Measurements from ENCODE around the gene MC5R. TPM values are rescaled to one million over a fixed set of nuclear protein-coding genes. Genes with fewer than 3 reads are reported as not detected.

The MC5R gene
- total and polyA plus RNA-seq, 3 donors from 2014 or later: 0.31 to 0.74 TPM; not detected in 1

DNA sequence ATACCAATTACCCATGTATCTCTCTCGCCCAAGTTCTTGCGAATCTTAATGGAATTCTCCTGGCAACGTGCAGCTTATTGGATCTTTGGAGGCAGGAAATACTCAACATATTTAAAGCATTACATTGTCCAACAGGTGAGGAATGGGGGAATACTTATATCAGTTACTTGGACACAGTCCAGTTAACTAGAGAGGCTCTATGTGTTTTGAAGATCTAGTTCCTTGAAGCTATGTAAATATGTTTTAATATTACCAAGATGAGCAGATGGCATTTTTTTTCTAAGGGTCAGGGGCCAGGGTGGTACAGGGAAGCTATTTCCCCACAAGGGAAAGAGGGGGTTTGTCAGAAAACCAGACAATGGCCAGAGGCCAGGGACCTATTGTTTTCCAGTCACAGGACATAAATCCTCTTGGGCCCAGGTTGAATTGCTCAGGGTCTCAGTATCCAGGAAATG lies 26.8 kb upstream of the MC5R start:
- no peak overlapping the region for H3K27ac ChIP-seq
- no peak for TF ChIP-seq POLR2A (IDR thresholded peaks at IDR 0.05)
- TF ChIP-seq, protein P1, sequence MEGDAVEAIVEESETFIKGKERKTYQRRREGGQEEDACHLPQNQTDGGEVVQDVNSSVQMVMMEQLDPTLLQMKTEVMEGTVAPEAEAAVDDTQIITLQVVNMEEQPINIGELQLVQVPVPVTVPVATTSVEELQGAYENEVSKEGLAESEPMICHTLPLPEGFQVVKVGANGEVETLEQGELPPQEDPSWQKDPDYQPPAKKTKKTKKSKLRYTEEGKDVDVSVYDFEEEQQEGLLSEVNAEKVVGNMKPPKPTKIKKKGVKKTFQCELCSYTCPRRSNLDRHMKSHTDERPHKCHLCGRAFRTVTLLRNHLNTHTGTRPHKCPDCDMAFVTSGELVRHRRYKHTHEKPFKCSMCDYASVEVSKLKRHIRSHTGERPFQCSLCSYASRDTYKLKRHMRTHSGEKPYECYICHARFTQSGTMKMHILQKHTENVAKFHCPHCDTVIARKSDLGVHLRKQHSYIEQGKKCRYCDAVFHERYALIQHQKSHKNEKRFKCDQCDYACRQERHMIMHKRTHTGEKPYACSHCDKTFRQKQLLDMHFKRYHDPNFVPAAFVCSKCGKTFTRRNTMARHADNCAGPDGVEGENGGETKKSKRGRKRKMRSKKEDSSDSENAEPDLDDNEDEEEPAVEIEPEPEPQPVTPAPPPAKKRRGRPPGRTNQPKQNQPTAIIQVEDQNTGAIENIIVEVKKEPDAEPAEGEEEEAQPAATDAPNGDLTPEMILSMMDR (IDR thresholded peaks at IDR 0.05): no peak
- no peak overlapping the region for H3K4me3 ChIP-seq
- H3K9me3 ChIP-seq: no peaks in the 10 kb centered on the region
- WGBS, 2 donors: 64 to 65% methylated on average over 3 of the region's 3 CpGs
- DNase-seq: no peak
- intact Hi-C loops (cut with DNase I; ENCODE audit: low total_unique reads): no loop called here
- no peaks in the 10 kb centered on the region for H3K36me3 ChIP-seq (ENCODE audit: low read depth, missing control alignments)
- no peaks in the 10 kb centered on the region for H3K27me3 ChIP-seq
- no peaks in the 10 kb centered on the region for H3K4me1 ChIP-seq

DNA sequence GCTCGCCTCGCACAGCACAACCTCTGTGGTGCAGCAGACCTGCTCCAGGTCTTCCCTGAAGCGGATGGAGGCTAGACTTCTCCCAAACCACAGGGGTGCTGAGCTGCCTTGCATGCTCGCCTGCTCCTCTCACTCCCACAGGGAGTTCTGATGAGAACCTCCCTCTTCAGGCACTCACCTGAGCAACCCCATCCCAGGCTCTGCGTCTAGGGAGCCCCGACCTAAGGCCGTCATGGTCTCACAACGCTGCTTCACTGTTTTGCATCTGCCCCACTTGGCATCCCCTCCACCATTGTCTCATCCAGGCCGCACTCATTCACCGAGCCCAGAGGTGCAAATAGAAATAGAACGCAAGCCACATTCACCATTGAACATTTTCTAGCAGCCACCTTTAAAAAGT lies 24.6 kb upstream of the MC5R start:
- intact Hi-C loops (cut with DNase I; ENCODE audit: low total_unique reads): no loop called here
- Histone ChIP-seq H3K36me3 (ENCODE audit: low read depth, missing control alignments) (no peaks in the 10 kb centered on the region), H3K27ac (no peak overlapping the region), H3K27me3 (no peaks in the 10 kb centered on the region), H3K9me3 (no peaks in the 10 kb centered on the region), H3K4me1 (no peaks in the 10 kb centered on the region), H3K4me3 (no peak overlapping the region)
- TF ChIP-seq, protein P1 (IDR thresholded peaks at IDR 0.05): no peak
- no peak for TF ChIP-seq POLR2A (IDR thresholded peaks at IDR 0.05)
- 88 to 94% methylated on average over 11 of the region's 11 CpGs for WGBS, 2 donors
- DNase-seq: no peak

DNA sequence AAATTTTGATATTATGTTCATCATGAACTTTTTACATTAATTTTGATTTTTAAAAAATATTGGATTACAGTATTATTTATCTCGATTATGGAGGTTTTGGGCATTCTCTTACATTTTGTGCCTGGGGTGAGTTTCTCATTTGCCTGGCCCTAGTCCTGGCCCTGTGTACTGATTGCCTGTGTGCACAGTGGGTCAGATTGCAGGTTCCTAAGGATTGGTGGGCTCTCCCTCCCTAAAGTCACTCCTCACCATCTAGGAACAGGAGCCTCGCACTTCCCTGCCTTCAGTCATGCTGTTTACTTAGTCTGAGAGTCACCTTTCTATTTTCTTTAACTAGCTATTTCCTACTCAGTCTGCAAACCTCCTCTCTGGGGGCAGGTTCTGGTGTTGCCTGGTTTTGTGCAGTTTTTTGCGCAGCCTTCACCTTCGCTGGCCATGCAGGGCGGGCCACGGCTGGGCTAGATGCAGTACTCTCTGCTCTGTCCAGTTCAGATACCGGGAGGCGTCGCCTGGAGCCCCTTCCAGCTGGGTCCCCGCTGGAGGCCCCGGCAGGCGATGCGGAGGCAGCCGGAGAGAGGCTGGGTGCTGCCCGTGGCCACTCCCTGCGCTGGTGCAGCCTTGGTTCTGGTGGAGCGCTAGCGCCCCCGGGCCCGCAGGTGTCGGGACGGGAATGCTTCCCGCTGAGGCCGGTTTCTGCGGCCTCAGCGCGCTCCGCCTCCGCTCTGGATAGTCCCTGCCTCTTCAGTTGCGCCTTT lies 23.3 kb upstream of the MC5R start:
- H3K9me3 ChIP-seq: no peaks in the 10 kb centered on the region
- TF ChIP-seq, protein P1 (IDR thresholded peaks at IDR 0.05): no peak
- no peak for TF ChIP-seq POLR2A (IDR thresholded peaks at IDR 0.05)
- H3K27ac ChIP-seq: no peak overlapping the region
- peak overlapping the region; percentile 19 to 38 for H3K4me3 ChIP-seq
- no peaks in the 10 kb centered on the region for H3K4me1 ChIP-seq
- intact Hi-C loops (cut with DNase I; ENCODE audit: low total_unique reads): no loop called here
- DNase-seq: peak; percentile 80
- no peaks in the 10 kb centered on the region for H3K27me3 ChIP-seq
- WGBS, 2 donors: 8 to 10% methylated on average over 24 to 25 of the region's 30 CpGs
- no peaks in the 10 kb centered on the region for H3K36me3 ChIP-seq (ENCODE audit: low read depth, missing control alignments)

DNA sequence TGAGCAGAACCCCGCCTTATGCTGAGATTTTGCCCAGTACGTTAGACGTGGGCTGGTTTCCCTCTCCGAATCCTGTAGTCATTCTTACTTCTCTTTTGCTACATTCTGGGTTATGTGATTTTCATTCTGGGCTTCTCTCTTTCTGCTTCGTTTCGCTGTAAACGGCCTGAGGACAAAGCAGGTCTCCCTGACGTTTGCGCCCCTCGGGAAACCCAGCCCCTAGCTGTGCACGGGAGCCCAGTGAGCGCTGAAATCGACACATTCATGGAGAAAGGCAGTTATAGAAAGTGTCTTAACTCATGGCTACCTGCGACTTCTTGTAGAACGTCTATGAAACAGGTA lies 22.7 kb upstream of the MC5R start:
- no peak for DNase-seq
- Histone ChIP-seq H3K4me1 (no peaks in the 10 kb centered on the region), H3K4me3 (peak overlapping the region; percentile 19 to 38), H3K27me3 (no peaks in the 10 kb centered on the region), H3K9me3 (no peaks in the 10 kb centered on the region), H3K27ac (no peak overlapping the region), H3K36me3 (ENCODE audit: low read depth, missing control alignments) (no peaks in the 10 kb centered on the region)
- intact Hi-C loops (cut with DNase I; ENCODE audit: low total_unique reads): no loop called here
- TF ChIP-seq, protein P1 (IDR thresholded peaks at IDR 0.05): no peak
- no peak for TF ChIP-seq POLR2A (IDR thresholded peaks at IDR 0.05)
- WGBS, 2 donors: 2 to 7% methylated on average over 15 of the region's 15 CpGs

DNA sequence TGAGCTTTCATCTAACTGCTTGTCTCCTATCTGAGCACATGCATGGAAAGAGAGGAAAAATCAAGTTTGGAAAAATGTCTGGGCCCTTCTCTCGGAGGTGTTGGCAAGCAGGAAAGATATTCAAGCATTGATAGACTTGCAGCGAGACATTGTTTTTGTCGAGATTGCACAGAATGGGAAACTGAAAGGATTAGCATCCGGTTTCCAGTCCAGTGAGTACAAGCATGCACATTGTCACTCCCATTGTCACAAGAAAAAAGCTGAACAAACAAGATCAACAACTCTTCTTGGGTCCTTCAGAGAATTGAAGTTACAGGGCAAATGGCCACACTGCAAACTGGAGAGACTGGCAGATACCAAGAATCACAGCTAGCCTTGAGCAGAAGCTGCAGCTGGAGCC lies 19.6 kb upstream of the MC5R start:
- Histone ChIP-seq H3K27ac (no peak overlapping the region), H3K4me1 (no peaks in the 10 kb centered on the region), H3K4me3 (no peak overlapping the region), H3K27me3 (no peaks in the 10 kb centered on the region), H3K36me3 (ENCODE audit: low read depth, missing control alignments) (no peaks in the 10 kb centered on the region), H3K9me3 (no peaks in the 10 kb centered on the region)
- DNase-seq: no peak
- WGBS, 2 donors: 74 to 75% methylated on average over 4 of the region's 4 CpGs
- TF ChIP-seq, protein P1 (IDR thresholded peaks at IDR 0.05): no peak
- no peak for TF ChIP-seq POLR2A (IDR thresholded peaks at IDR 0.05)
- intact Hi-C loops (cut with DNase I; ENCODE audit: low total_unique reads): no loop called here

All from testis (tissue), 3 donors.